NCI-H2227 treated with DMSO at 0.1 percent for 48 hours (cell line): Measurements from ENCODE around the gene BNC2.

ENCODE experiments used
- DNase-seq: peaks from one replicate; lab custom pipeline; 2025; lab: John Stamatoyannopoulos, UW

BNC2 gene

DNA sequence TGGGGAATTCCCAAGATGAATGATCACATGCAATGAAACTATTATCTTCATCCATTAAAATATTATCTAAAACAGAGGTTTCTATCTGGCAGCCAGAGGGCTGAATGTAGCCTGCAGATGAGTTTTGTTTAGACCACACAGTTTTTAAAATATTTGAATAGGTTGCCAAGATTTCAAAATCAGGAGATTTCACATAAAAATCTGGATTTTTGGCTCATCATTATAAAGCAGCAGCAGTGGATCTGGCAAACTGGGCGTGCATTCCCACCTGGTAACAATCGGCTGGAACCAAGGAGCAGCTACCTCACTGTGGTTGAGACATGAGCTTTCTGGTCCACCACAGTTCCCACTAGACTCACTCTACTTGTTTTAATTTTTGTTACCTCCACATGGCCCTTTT lies 155.1 kb downstream of the BNC2 start:
- DNase-seq = no peak

DNA sequence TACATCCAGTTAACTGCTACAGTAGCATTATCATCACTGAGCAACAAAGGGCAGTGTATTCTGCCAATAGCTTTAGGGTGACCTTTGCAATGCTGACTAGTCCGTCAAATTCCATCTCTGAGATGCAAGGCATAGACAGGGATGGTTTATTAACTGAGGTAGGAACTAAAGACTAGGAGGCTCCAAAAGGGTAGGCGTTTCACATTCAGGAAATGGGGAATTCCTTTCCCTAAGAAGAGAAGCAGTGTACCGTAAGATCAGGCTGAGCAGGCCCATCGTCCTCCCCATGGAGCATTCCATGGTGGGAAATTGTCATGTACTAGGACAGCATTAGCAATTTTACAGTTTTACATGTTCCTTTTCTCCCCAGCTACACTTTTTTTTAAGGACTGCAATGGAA lies 157.7 kb downstream of the BNC2 start:
- DNase-seq = peak; percentile 28

DNA sequence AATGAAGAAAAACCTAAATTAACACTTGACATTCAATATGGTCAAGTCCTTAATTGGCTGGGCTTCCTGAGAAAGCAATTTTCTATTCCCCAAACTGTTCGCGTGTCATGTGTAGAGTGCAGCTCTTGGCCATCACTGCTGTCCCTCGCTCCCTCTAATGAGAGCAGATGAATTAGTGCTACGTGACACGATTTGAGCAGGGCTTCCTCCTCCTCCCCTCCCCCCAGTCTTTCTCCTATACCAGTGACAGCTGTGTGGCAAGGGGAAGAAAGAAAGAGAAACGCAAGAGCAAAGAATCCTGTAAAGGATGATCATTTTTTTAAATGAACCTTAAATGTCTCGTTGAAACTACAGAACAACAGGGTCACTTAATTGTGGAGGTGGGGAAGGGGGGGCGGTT lies 159.6 kb downstream of the BNC2 start:
- DNase-seq = no peak

DNA sequence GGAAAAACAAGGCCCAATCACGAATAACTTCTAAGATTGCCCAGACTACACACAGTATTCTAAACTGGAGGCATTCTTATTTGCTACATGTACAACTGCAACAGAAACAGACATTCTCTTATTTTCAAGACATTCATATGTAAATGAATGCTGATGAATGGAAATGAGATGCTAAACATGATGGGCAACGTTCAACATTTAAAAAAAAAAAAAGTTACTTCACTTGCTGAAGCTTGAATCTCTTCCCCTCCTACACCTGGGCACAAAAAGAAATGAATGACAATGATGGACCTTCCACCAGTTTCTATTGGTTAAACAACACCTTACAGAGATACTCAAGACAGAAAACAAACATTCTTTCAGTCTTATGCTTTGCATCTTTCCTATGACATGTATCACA lies 160.5 kb downstream of the BNC2 start:
- DNase-seq = no peak

DNA sequence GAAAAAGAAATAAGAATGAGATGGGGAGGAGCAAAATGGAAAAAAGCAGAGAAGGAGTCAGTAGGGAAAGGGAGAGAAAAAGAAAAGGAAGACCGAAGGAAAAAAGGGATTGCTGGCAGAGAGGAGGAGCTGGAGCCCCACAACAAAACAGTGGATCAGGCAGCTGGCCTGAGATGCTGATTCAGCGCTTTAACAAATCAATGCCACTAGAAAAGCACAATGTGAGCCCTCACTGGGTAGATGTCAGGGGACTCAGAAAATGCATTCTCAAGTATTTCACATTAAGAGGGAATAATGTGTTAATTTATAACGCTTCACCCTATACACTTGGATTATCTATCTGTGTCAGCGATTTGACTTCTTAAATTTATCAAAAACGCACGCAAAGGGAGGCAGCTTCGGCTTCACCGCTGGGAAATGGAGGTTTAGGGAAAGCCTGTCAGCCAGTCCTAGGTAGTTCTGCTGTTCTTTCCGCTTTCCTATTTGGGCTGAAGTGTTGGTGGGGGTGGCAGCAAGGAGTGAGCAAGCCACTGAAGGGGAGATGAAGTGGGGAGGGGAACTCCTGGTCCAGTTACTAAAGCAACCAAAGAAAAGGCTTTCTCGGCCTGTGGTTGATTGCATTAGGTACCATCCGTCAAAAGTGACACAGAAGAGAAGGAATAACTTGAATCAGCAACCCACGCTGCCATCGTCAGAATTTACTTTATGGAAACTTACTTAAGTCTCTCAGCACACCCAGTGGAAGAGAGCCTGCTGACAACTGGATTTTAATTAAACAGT lies 161.6 kb downstream of the BNC2 start:
- DNase-seq = peak; percentile 38

DNA sequence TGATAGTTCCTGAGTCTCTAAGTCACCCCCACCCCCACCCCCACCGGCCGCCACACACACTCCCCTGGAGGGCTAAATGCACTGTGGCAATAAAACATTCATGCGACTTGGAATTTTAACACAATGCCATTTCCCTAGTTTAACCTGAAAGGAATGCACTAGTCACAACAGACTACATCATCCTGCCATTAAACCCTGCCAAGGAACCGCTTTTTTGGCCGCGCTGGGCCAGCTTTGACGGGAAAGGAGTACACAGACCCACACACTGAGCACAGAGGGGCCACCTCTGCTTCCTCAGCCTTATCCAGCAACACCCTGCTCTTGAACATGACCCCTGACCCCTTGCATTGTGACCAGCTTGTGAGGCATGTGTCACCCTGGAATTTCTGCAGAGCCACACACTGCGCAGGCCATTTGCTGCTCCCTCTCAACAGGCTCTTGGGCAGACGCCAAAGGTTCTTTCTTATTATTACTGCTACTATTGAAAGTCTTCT lies 165.3 kb downstream of the BNC2 start:
- DNase-seq = peak; percentile 82

DNA sequence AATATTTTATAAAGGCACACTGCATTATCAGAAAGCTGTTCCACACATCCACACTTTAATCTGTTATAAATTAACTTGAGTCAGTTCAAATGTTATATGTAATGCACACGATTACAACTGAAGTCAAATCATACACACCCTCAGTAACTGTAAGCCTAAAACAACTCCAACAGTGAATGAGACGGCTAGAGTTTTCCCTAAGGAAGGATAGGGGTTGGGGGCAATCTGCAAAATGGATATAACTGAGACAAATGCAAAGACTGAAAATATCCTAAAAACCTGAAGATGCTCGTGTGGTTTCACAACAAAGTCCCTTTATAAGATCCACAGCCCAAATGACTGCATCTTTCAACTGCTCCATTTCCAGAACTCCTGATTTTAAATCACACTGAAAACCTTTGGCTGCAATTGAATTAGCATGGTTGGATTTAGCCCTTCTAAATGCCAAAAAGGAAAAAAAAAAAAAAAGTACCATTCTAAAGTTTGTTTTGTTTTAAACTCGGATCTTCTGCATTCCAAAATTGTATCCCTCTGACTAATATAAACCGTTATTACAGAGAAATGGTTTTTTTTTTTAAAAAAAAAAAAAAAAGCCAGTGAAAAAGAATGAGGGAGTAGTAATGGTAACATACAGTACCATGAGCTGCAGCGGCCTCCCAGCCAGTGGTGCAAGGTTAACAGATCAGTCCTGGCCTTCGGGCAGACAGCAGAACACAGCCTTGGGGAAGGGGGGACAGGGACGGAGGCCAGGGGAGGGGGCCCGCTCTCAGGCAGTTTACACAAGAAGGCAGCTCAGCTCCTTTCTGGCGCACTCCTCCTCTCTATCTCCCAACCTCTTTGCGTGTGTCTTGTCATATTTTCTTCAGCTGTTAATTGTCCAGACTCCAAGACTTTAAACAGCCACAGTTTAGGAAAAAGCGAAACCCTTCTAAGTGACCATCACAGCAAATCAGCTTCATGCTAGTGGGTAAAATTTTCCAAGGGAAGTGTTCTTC lies 166.1 kb downstream of the BNC2 start:
- DNase-seq = peak; percentile 73

DNA sequence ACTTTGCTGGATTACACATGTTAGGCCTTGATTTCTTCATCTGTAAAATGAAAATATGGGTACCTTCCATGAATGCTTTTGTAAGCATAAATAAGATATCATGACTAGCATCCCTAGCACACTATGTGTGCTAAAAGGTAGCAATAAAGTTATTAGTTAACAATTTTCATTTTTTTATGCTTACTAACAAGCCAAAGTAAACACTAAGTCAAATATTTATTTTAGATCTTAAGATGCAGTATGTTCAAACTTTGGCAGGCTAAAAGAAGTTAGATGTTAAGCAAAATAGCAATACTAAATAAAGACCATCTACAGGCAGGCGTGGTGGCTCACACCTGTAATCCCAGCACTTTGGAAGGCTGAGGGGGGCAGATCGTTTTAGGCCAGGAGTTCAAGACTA lies 169.1 kb downstream of the BNC2 start:
- no peak for DNase-seq

DNA sequence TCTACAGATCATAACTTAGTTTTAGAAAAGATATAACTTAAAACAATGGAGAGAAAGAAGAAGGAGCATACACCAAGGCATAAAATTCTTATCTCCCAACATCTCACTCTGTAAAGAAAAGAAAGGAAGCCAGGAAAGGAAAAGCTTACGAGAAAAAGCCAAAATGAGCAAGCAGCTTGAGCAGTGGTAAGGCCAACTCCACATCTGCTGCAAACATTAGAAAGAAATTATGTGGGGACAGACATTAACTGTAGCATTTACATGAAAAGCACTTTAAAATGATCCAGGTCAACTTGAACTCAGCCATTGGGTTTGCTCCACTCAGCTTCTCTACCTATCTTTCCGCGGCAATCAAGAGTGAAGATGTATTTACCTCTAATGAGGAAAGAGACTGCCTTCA lies 176.9 kb downstream of the BNC2 start:
- no peak for DNase-seq

DNA sequence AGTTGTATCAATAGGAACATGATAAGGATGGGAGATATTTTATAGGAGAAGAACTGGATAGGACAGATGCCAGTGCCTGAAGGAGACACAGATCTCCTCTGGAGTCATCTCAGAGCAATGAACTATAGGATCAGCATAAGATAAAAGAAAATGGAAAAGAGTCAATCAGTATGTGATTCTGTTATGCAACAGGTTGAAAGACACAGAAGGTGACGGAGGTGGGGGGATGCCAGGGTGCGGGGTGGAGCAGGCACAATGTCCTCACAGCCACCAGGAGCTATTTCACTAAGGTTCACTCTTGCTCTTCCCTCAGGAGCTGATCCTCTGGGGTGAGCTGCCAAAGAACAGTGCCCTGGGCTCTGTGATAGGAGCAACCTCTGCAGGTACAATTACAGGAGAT lies 179.8 kb downstream of the BNC2 start:
- no peak for DNase-seq

DNA sequence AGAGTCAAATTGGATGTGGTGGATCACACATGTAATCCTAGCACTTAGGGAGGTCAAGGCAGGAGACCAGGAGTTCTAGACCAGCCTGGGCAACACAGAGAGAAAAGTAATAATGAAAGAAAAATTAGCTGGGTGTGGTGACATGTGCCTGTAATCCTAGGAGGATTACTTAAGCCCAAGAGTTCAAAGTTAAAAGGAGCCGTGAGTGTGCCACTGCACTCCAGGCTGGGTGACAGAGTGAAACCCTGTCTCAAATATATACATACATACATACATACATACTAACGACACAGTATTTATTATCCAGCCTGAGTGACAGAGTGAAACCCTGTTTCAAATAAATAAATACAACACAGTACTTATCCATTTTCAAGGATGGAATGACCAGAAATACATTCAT lies 180.3 kb downstream of the BNC2 start:
- no peak for DNase-seq

DNA sequence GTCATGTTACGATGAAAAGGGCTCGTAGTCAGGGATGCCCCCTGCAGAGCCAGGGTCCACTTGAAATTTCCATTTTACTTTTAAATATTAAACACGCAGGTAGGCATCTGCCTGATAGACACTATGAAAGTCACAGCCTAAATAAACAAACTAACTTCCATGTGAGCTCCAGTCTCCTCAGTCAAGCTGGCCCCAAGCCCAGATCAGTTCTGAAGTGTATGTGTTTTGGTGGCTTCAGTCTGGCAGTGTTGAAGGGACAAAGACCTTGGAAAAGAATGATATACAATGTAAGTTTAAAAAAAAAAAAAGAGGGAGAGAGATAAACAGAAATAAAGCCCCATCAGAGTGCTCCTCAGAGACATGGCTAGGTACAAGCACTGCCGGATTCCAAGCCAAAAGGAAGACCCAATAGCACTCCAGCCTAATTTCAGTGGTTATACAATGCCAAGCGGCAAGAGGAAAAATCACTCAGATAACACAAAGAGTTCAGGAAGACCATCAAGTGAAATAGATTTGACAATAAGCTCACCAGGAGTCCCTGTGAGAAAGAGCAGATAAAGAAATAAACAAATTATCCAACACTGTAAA lies 181.0 kb downstream of the BNC2 start:
- DNase-seq = peak; percentile 51

DNA sequence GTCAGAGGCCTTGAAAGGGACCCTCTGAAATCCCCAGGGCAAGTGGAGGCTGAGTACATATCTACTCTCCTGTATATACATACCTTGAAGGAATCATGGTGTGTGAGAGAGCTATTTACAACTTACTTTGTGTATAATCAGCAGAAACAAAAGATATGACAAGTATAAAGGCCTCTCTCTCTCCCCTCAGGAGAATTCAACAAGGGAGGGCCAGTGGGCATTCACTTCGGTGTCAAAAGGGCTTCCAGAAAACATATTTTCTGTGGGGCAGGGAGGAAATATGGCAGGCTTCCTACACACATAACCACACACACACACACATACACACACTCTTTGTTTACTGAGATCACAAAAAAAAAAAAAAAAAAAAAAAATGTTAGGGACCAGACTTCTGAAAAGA lies 181.7 kb downstream of the BNC2 start:
- no peak for DNase-seq

DNA sequence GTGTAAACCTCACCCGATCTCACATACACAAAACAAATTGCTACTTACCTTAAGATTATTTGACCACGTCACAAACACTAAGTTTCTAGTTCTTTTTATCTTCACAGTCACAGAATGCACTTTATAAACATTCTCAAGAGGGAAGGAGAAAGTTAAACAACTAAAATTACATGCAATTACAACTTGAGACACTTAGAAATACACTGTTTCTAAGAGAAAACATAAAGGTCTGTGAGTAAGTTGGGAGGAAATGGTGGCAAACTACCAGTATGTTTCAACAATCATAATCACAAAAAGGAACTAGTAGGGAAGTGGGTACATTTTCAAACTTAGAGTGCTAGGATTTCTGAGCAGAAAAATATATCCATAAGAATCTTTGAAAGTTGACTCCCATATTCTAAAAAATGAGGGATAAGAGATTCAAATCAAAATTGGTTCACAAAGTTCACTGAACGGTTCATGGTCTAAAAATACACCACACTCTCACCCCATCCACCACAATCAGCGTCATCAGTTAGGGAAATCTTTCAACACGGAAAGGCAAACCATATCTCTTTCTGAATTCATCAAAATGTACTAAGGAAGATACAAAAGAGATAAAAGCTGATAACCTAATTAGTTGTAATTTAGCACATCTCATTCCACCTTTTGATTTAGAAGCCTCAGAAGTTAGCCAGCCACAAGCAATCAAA lies 182.6 kb downstream of the BNC2 start:
- no peak for DNase-seq

DNA sequence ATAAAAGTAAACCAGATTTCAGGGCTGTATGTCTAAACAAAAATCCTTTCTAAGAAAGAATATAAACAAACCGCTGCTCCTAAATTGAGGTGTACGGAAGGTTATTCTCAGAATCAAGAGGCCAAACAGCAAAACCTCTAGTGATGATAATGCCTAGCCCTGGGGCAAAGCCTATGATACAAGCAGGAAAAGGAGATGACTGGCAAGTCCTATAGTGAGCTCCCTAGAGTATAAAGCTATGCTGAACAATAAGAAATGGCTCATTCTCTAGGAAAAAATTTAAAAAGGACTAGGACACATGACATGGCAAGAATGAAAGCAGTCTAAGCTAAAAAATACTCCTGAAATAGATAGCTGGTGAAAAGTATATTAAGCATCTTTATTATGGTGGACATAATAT lies 187.1 kb downstream of the BNC2 start:
- no peak for DNase-seq

DNA sequence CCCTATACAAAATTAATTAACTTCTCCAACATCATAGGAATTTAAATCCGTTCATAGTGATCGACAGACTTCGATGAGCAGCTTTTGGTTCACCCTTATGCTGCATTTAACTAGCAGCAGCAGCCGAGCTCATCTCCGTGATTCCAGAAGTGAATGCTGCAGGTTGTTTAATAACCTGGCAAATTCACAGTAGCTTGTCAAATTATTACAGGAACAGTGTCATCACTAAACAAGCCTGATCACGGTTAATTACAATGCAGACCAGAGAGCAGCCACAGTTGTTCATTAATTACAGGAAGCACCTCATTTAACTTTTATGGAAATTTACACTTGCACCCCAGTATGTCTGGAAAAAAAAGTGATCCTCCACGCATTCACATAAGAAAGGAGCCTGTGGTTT lies 188.2 kb downstream of the BNC2 start:
- DNase-seq = no peak

DNA sequence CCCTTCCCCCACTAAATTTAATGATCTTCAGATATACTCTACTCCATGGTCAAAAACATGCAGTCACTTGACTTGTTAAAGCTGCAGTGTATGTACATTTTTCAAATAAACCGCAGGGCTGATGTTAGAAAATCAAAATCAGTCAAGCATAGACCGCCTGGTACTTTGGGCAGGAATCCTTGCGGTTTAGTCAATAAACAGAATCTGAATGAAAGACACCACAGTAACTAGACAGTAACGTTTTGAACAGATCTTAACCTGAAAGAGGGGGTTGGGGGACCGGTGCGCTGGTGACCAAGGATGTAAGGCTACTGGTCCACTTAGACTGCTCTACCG lies 188.8 kb downstream of the BNC2 start:
- DNase-seq = no peak

DNA sequence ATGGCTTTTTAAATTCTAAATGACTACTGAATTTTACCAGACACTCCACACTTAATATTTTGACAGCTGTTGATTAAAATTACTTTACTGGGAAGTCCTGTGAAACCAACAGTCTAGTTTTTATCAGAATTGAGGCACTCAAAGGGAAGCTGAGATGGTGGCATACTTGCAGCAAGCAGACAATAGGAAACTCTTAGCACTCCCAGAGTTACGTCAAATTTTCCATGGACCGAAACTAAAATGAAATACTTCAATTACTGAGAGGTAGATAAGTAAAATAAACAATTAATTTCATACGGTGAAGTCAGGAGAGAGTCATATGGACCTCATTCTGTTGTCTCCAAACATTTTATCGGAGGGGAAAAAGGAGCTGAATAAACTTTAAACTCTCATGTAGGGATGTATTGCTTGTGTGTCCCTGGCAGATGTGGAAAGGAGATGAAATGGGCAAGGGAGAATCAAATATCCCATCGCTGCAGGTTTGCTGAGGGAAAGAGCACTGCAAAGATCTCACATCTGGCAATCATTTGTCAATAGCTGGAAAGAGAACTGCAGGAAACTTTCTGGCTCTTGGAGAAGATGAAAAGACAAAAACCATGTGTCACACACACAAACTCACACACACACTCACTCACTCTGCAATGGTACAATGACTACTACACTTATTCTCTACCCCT lies 189.4 kb downstream of the BNC2 start:
- DNase-seq = no peak

DNA sequence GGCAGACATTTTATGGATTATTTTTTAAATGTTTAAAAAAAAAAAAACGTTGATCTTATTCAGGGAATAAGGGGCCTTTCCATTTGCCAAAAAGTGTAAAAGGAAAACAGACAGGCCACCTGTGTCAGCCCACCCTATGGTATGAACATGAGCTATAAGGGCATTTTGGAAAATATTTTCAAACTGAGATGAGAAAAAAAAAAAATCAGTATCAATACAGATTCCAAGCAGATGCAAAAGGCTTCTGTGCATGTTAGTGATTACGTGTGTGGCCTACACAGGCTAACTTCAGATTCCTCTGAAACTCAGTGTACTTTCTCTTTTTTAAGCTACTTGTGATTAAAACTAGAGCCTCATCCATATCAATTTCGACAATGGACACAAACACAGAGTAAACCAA lies 189.9 kb downstream of the BNC2 start:
- no peak for DNase-seq

DNA sequence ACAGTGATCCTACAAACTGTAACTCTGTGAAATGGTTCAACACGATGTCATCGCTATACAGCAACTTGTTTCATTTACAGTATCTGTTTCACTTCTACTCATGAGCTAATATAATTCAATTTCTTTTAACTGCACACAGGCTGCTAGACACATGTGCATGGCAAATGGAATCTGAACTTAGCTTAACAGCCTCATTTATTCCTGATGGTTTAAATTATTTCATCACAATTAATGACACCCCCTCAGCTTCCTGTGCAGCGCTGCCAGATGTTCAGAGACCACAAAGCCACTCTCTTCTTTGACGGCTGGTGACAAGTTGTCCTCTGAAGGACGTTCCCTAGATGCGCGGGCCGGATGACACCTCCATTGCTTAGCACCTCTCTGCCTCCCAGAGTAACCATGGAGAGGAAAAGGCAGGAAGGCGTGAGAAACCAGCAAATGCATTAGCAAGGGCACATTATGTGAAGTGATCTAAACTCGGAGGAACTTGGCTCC lies 191.1 kb downstream of the BNC2 start:
- DNase-seq = no peak

DNA sequence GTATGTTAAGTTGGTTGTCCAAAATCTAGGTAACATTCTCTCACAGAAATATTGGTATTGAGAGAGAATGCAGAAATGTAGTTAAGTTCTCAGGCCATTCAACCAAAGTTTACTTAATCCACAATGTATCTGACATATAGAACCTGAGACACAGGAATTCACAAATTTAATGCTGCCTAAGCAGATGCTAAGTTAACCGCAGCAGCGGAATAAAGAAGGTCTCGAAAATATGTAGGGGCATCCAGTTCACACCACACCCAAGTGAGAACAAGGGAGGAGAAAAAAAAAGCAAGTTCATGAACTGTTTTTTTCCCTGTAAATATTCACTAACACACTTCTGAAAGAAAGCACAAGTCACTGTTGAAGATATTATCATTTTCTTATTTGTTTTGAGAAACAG lies 194.0 kb downstream of the BNC2 start:
- DNase-seq = no peak
